ENCODE data around the gene SPTLC3. TPM values are rescaled to one million over a fixed set of nuclear protein-coding genes. Genes with fewer than 3 reads are reported as not detected.

Gene SPTLC3
- total and polyA plus RNA-seq, 2 of the 13 experiments (the other 11 are each of a cell fraction or from before 2014, with no cell fraction given), result 20.5 to 95.6 TPM

DNA sequence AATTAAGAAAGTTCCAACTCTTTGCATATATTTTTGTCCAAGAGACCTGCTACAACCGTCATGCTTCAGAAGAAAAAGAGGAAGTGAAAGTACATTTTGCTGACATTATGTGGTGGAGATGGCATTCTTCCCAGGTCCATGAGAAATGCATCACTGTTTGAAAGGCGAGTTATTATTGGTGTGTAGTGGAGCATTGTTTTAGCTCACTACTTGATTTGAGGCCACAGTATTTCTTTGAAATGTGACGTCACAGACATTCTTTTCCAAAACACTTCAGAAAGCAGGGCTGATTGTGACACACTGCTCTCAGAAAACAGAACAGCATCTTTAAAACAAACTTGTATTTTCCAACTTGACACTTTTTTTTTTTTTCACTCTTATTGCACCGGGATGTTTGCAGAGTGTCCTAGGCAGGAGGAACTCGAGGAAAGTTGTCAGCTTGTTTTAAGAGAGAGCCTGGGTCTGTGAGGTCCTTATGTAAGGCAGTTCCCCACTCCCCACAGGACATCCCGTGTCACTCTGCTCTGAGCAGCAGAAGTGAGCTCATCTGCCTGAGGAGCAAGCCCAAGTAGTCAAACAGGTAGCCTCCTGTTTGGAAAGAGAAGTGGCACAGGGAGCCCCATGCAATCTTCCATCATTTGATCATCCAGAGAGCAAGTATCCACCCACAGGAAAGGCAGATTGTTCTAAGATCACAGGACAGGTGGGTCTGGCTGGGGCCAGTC lies 1.1 kb downstream of the SPTLC3 start (continued):
- TF ChIP-seq ZNF660 (CRISPR knock-in tag; IDR thresholded peaks at IDR 0.05; ENCODE audit: borderline replicate concordance, low read depth) (no peak), CBX1 (IDR thresholded peaks at IDR 0.05; ENCODE audit: low read depth) (no peak), TAF15 (IDR thresholded peaks at IDR 0.05; ENCODE audit: low read depth, low read length, poor library complexity, severe bottlenecking) (no peak), CREM (IDR thresholded peaks at IDR 0.05) (peak; percentile 78), CREM (CRISPR knock-in tag; IDR thresholded peaks at IDR 0.05) (no peak), ELF4 (CRISPR knock-in tag; IDR thresholded peaks at IDR 0.05; ENCODE audit: borderline replicate concordance) (no peak), ZNF205 (CRISPR knock-in tag; IDR thresholded peaks at IDR 0.05) (no peak; the same call in 1 of the 2 replicates), ONECUT2 (CRISPR knock-in tag; IDR thresholded peaks at IDR 0.05) (no peak; the same call in 1 of the 2 replicates), ZNF773 (CRISPR knock-in tag; IDR thresholded peaks at IDR 0.05; ENCODE audit: borderline replicate concordance) (no peak), ZNF260 (CRISPR knock-in tag; IDR thresholded peaks at IDR 0.05; ENCODE audit: borderline replicate concordance, low read depth) (no peak), SP5 (CRISPR knock-in tag; IDR thresholded peaks at IDR 0.05; ENCODE audit: borderline replicate concordance, low read depth) (no peak), KDM6A (CRISPR knock-in tag; IDR thresholded peaks at IDR 0.05; ENCODE audit: low read depth) (no peak), ZNF678 (CRISPR knock-in tag; IDR thresholded peaks at IDR 0.05) (no peak)
- TF ChIP-seq, protein P1, sequence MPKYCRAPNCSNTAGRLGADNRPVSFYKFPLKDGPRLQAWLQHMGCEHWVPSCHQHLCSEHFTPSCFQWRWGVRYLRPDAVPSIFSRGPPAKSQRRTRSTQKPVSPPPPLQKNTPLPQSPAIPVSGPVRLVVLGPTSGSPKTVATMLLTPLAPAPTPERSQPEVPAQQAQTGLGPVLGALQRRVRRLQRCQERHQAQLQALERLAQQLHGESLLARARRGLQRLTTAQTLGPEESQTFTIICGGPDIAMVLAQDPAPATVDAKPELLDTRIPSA (CRISPR knock-in tag; IDR thresholded peaks at IDR 0.05; ENCODE audit: borderline replicate concordance), result no peak
- TF ChIP-seq, protein P2, sequence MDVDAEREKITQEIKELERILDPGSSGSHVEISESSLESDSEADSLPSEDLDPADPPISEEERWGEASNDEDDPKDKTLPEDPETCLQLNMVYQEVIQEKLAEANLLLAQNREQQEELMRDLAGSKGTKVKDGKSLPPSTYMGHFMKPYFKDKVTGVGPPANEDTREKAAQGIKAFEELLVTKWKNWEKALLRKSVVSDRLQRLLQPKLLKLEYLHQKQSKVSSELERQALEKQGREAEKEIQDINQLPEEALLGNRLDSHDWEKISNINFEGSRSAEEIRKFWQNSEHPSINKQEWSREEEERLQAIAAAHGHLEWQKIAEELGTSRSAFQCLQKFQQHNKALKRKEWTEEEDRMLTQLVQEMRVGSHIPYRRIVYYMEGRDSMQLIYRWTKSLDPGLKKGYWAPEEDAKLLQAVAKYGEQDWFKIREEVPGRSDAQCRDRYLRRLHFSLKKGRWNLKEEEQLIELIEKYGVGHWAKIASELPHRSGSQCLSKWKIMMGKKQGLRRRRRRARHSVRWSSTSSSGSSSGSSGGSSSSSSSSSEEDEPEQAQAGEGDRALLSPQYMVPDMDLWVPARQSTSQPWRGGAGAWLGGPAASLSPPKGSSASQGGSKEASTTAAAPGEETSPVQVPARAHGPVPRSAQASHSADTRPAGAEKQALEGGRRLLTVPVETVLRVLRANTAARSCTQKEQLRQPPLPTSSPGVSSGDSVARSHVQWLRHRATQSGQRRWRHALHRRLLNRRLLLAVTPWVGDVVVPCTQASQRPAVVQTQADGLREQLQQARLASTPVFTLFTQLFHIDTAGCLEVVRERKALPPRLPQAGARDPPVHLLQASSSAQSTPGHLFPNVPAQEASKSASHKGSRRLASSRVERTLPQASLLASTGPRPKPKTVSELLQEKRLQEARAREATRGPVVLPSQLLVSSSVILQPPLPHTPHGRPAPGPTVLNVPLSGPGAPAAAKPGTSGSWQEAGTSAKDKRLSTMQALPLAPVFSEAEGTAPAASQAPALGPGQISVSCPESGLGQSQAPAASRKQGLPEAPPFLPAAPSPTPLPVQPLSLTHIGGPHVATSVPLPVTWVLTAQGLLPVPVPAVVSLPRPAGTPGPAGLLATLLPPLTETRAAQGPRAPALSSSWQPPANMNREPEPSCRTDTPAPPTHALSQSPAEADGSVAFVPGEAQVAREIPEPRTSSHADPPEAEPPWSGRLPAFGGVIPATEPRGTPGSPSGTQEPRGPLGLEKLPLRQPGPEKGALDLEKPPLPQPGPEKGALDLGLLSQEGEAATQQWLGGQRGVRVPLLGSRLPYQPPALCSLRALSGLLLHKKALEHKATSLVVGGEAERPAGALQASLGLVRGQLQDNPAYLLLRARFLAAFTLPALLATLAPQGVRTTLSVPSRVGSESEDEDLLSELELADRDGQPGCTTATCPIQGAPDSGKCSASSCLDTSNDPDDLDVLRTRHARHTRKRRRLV (CRISPR knock-in tag; IDR thresholded peaks at IDR 0.05), result 0 out of 2 replicates have a peak, but pooled peaks have one; percentile 16
- TF ChIP-seq, protein P3, sequence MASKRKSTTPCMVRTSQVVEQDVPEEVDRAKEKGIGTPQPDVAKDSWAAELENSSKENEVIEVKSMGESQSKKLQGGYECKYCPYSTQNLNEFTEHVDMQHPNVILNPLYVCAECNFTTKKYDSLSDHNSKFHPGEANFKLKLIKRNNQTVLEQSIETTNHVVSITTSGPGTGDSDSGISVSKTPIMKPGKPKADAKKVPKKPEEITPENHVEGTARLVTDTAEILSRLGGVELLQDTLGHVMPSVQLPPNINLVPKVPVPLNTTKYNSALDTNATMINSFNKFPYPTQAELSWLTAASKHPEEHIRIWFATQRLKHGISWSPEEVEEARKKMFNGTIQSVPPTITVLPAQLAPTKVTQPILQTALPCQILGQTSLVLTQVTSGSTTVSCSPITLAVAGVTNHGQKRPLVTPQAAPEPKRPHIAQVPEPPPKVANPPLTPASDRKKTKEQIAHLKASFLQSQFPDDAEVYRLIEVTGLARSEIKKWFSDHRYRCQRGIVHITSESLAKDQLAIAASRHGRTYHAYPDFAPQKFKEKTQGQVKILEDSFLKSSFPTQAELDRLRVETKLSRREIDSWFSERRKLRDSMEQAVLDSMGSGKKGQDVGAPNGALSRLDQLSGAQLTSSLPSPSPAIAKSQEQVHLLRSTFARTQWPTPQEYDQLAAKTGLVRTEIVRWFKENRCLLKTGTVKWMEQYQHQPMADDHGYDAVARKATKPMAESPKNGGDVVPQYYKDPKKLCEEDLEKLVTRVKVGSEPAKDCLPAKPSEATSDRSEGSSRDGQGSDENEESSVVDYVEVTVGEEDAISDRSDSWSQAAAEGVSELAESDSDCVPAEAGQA (IDR thresholded peaks at IDR 0.05; ENCODE audit: low read depth), result no peak
- TF ChIP-seq, protein P3 (CRISPR knock-in tag; IDR thresholded peaks at IDR 0.05; ENCODE audit: borderline replicate concordance), result no peak
- TF ChIP-seq, protein P4, sequence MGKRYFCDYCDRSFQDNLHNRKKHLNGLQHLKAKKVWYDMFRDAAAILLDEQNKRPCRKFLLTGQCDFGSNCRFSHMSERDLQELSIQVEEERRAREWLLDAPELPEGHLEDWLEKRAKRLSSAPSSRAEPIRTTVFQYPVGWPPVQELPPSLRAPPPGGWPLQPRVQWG (CRISPR knock-in tag; IDR thresholded peaks at IDR 0.05; ENCODE audit: borderline replicate concordance, low read depth), result no peak
